GM18498 (cell line): ENCODE results near the gene PITX2.

Experiments used
- ATAC-seq: cut with Tn5 transposase; IDR thresholded peaks from one replicate; pipeline ENCODE4 v1.9.1; 2021; ENCODE audit warnings: mild to moderate bottlenecking, moderate library complexity; ENCODE audit not compliant: unreplicated experiment

Gene PITX2

GRCh38 chr4:110636680-110637407, 14.0 kb upstream of the PITX2 start:
- ATAC-seq: no peak

DNA sequence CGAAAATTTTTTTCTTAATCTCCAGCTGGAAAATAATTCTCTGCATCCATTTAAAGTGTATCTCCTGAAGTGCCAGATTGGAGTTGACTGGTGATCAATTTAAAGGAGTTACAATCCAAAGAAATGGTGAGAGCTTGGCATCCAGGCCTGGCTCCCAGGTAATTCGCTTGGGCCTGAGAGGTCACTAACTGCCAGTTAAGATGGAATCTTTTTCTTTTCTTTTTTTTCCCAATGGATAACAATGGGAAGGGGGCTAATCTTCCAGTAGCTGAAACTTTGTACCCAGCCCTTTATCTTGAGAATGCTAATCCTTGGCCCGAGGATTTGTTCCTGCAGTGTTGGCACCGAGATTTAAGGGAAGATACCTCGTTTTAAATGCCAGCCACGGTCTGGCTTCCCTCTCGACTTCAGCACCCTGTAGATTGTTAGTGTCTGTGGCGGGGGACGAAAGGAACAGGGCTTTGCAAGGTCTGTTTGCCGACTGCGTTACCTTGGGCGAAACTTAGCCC, 13.3 kb upstream of the PITX2 start:
- no peak for ATAC-seq

- no peak for ATAC-seq
Measured at GRCh38 chr4:110635163-110635865, 12.4 kb upstream of the PITX2 start.

DNA sequence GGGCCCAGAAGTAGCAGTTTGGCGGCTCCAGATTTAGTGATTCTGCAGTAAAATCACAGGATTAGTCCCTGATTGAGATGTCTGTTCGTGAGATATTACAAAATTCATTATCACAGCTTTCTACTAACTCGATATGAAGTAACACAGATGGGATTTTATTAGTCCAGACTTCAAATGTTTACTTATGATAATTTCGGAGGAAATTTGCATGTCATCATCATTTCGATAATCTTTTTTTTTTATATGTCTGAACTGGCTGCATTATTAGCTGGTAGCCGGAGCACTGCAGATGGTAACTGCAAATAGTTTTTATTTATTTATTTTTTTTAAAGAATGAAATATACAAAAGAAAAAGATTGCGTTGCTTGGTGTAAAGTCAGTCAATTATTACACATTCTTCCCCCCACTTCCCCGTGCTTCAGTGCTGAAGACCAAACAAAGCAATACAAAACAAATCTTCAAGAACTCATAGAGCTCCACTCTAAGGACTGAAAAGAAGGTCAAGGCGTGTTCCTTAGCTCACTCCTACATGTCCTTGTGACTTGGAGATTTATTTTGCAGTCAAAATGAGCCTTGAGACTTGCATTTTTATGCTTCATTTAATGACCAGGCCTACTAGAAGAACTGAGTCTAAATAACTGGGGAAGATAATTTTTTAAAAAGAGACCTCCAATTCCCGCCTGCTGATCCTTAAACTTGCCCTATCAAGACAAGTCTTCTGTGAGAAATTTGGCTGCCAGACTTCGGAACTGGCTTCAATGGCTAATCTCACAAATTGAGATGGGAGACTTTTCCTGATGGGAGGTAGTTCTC, 11.7 kb upstream of the PITX2 start:
- ATAC-seq: no peak

- no peak for ATAC-seq
Measured at GRCh38 chr4:110633358-110634341, 10.8 kb upstream of the PITX2 start.

- no peak for ATAC-seq
Measured at GRCh38 chr4:110632506-110633357, 9.9 kb upstream of the PITX2 start.

DNA sequence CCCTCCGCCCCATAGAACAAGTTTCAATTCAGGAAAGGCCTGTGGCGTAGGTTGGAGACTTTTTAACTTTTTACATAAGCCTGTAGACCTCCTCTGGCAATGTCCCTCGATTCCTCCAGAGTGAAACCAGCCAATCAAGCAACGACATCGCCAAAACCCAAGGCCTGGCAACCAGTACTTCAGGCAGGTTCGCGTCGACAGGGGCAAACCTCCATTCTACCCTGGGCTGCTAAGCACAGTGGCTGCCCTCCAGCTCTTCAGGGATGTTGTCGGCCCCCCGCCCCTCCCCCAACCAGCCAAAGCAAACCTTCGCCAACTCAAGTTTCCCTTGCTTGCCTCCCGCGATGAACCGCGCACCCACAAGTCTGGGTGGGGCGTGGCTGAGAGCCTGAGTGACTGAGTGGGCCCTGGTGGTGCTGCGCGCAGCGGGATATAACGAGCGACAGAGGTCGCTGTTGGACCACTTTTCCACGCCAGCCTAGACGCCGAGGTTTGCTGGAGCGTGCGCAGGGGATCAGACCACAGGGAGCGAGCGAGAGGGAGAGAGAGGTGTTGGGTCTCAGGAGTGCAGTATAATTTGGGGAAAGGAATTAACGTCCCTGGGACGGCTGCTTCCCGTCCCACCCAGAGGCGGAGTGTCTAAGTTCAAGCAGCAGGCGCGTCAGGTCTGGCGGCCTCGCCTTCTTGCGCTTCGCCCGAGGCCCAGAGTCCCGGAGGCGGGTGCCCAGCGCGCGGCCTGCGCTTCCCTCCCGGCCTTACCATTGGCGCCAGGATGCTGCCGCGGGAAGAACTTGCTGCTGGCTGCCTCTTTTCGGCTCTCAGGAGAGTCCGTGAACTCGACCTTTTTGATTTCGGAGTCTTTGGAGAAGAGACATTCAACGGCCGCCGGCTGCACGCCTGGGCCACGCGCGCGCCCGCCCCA, 9.0 kb upstream of the PITX2 start:
- ATAC-seq: peak; percentile 98

GRCh38 chr4:110630688-110631402, 8.0 kb upstream of the PITX2 start:
- no peak for ATAC-seq

DNA sequence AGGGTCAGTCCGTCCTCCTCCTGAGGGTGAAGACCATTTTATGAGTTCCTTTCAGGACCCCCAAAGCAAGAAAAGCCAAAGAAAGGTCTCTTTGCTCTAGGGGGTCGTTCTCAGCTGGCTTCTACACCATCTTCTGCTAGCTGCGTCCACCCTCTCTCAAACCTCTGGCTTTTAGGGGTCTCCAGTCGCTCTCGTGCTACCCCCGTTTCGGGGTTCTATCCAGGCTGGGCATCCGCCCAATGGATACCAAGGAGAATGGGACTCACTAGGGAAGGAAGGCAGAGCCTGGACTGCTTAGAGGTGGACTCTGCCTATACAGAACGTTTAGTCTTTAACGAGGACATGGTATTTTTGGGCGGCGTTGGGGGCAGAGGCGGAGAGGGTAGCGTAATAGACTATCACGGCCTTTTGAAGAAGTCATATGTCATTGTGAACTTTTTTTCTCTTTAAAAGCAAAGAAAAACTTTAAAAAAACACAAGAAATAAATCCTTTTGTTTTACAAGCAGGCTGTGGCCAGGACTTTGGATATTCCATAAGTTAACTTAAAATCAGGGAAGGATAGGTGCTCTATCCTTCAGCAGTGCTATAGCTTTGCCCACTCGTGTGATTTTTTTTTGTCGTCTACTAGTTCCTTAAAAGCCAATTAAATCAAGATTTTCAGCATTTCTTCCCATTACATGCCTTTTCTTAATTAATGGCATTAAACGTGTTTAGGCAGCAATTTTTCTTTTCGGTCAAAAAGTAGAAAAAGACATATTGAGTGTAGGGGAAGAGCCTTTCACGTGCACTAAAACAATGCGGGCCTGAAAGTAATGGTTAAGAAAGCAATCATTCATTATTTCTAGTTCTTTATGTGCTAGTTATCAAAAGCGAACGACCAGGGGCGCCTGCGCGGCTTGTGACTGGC, 7.2 kb upstream of the PITX2 start:
- ATAC-seq: no peak

DNA sequence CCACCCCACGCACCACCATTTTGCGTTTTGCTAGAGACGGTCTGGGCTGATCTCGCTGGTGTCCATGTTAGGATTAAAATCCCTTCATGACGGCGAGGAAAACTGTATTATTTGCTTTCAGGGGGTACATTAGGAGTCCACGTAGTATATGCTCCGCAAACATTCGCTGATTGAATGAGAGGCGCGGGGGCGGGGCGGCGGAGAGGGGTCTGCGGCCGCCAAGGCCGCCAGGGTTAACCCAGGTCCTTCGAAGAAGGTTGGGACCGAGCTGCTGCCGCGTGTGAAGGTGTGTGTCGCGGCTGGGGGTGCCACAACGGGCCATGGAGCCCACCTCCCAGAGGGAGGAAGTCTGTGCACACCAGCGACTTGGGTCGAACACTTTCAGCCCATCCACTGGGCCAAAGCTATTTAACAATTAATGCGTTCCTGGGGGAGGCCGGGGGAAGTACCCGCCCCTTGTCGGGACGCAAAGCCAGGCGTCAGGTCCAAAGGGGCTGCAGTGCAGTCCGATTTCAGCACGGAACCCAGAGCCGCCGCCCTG, 6.4 kb upstream of the PITX2 start:
- ATAC-seq: no peak

DNA sequence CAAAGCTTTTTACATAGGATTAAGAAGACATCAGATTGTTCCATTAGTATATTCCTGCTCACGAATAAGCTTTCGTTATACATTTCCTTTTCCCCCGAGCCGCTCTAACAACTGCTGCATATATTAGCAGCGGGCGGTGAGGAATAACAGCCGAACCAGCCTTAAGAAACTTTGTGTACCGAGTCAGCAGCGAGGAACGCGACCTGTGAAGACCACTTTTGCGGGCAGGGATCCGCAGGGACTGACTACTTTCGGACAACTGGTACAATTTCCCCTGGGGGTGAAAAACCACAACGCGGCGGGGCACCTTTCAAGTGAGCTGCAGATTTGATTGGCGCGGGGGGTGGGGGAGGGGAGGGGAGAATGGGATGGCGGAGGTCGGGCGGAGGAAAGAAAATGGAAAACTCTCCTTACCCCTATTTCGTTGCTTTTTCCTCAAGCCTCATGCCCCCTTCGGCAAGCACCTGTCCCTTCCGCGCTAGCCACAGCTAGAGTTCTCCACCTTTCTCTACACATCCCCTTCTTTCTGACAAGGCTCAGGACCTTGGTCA, 5.9 kb upstream of the PITX2 start:
- no peak for ATAC-seq

DNA sequence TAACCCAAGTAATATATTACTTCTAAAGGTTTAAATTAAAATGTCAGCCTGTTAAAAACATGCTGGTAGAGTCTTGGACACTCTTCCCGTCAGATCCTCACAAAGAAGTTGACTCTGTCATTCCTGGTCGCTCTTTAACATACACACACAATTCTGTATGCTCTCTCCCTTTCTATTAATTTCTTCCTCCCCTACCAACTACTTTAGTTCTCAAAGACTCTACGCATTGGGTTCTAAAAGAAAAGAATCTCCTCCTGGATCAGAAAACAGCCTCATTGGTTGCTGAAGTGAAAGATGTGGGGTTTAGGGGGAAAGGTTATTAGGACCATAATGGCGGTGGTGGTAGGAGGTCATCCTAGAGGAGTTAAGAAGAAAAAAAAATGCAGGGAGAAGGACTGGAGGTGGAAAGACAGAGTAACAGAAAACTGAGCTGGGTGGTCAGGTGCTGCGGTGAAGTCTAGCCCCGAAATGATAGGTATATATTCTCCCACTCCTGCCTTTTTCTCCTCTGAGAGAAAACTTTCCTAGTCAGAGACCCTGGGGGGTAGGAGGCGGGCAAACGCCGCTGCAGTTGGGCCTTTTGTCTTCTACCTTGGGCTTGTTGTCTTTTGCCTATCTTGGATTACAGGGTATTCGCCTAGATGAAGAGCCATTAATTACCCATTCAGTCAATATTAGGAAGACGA, 5.2 kb upstream of the PITX2 start:
- ATAC-seq: no peak

DNA sequence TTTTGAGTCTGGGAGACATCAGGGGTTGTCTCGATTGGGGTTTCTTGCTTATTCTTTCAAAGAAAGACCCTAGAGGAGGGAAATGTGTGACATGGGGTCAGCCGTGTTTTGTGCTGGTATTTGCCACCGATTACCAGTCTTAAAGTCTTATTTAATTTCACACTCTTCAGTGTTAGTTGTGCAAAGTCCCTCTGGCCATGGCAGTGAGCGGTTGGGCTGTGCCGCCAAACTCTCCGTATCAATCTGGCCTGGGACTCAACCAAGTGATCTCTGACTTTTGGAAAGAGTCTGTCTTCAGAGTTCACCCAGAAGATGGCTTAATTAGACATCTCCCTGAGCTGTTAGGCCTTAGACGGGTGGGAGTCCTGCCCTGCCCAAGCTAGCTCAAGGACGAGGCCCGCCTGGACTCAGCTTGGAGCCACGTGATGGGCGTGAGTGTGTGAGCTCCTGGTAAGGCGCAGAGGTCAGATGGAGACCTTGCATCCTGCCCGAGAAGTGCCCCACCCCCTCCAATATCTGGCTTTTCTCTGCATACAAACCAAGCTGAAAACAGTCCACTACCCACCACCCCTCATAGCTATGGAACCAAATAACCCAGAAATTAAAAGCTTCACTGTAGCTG, 3.8 kb upstream of the PITX2 start:
- ATAC-seq: no peak

DNA sequence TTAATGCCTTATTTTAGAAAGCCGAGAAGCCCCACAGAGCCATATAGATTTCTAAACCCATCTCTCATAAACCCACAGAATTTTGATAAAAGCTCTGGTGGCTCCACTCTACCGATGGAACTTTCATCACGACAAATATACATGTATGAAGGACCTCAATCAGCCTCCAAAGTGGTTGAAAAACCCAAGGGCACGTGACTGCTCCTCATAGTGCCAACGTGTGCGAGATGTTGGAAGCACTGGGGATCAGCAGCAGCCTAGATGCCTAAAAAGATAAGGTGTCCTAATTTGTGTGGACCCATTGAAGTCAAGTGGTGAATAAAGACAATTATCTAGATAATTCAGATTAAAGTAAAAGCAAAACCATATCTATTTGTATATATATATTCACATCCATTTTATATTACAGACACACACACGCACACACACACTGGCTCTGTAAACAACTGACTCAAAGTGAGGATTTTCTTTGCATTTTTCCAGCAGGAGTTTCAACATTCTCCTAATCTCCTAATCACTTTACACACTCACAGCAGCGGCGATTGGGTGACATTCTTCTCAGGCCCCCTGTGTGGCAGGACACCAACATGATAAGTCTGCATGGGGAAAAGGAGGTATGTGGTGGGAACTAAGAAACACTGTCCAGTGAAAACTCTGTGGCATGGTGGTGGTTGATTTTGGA, 2.8 kb upstream of the PITX2 start:
- ATAC-seq: no peak
